ENCODE data around the gene CPAMD8.

- TF ChIP-seq, protein P1, sequence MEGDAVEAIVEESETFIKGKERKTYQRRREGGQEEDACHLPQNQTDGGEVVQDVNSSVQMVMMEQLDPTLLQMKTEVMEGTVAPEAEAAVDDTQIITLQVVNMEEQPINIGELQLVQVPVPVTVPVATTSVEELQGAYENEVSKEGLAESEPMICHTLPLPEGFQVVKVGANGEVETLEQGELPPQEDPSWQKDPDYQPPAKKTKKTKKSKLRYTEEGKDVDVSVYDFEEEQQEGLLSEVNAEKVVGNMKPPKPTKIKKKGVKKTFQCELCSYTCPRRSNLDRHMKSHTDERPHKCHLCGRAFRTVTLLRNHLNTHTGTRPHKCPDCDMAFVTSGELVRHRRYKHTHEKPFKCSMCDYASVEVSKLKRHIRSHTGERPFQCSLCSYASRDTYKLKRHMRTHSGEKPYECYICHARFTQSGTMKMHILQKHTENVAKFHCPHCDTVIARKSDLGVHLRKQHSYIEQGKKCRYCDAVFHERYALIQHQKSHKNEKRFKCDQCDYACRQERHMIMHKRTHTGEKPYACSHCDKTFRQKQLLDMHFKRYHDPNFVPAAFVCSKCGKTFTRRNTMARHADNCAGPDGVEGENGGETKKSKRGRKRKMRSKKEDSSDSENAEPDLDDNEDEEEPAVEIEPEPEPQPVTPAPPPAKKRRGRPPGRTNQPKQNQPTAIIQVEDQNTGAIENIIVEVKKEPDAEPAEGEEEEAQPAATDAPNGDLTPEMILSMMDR (IDR thresholded peaks at IDR 0.05; ENCODE audit: low read depth, low read length), result no peak
- TF ChIP-seq POLR2A (IDR thresholded peaks at IDR 0.05; ENCODE audit: extremely low read depth, insufficient read length), result no peak
- TF ChIP-seq, protein P2, sequence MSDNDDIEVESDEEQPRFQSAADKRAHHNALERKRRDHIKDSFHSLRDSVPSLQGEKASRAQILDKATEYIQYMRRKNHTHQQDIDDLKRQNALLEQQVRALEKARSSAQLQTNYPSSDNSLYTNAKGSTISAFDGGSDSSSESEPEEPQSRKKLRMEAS (IDR thresholded peaks at IDR 0.05; ENCODE audit: low read depth, low read length), result no peak
Observed at GRCh38 chr19:17002455-17002854, 24.2 kb downstream of the CPAMD8 start.

Measured in NB4 (cell line).